Measurements from ENCODE around the gene PRRT1. TPM values are rescaled to one million over a fixed set of nuclear protein-coding genes. Genes with fewer than 3 reads are reported as not detected.

PRRT1 gene
- total and polyA plus RNA-seq, 3 donors from 2014 or later = 4.2 to 6.2 (median 6.1) TPM

DNA sequence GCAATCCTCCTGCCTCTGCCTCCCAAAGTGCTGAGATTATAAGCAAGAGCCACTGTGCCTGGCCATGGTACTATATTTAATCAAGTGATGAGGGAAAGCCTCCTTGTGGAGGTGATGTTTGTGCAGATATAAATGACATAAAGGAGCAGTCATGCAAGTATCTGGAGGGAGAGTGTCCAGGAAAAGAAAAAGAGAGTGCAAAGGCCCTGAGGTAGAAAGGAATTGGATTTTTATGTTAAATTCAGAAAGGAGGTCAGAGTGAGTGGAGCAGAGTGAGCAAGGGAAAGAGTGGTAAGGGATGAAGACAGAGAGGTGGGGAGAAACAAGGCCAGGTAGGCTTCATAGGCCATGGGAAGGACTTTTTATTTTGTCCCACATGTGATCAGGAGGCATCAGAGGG lies 14.3 kb downstream of the PRRT1 start:
- intact Hi-C loops (cut with DNase I; ENCODE audit: low total_unique reads) = no loop called here

DNA sequence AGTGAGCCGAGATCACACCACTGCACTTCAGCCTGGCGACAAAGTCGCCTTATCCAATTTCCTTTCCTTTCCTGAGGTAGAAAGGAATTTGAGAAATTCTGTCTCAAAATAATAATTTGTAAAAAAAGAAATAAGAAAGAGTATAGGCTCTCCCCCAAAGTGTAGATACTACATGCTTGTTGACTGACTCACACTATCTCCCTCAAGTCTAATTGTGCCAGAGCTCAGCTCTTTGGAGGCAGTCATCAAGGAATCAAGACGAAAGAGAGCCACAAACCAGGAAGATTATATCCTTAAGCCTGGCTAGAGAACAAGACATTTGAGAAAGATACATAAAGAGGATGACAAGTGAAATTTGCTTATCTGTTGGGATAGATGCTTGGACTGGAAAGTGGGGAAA lies 18.0 kb downstream of the PRRT1 start:
- Histone ChIP-seq H3K27me3 (no peaks in the 10 kb centered on the region), H3K27ac (no peak overlapping the region), H3K4me3 (no peak overlapping the region), H3K36me3 (ENCODE audit: low read depth, missing control alignments) (no peaks in the 10 kb centered on the region), H3K9me3 (no peaks in the 10 kb centered on the region), H3K4me1 (peaks cover 8% of the 10 kb centered on the region)
- DNase-seq = no peak
- WGBS, 2 donors = 78 to 90% methylated on average over 4 of the region's 4 CpGs
- TF ChIP-seq, protein P1, sequence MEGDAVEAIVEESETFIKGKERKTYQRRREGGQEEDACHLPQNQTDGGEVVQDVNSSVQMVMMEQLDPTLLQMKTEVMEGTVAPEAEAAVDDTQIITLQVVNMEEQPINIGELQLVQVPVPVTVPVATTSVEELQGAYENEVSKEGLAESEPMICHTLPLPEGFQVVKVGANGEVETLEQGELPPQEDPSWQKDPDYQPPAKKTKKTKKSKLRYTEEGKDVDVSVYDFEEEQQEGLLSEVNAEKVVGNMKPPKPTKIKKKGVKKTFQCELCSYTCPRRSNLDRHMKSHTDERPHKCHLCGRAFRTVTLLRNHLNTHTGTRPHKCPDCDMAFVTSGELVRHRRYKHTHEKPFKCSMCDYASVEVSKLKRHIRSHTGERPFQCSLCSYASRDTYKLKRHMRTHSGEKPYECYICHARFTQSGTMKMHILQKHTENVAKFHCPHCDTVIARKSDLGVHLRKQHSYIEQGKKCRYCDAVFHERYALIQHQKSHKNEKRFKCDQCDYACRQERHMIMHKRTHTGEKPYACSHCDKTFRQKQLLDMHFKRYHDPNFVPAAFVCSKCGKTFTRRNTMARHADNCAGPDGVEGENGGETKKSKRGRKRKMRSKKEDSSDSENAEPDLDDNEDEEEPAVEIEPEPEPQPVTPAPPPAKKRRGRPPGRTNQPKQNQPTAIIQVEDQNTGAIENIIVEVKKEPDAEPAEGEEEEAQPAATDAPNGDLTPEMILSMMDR (IDR thresholded peaks at IDR 0.05) = no peak
- no peak for TF ChIP-seq POLR2A (IDR thresholded peaks at IDR 0.05)
- intact Hi-C loops (cut with DNase I; ENCODE audit: low total_unique reads) = no loop called here

More for the DNA sequence above, 14.3 kb downstream of the PRRT1 start:
- H3K27ac ChIP-seq = no peak overlapping the region
- TF ChIP-seq, protein P1 (IDR thresholded peaks at IDR 0.05) = no peak
- TF ChIP-seq POLR2A (IDR thresholded peaks at IDR 0.05) = no peak
- no peak overlapping the region for H3K4me3 ChIP-seq
- H3K27me3 ChIP-seq = no peaks in the 10 kb centered on the region
- H3K36me3 ChIP-seq (ENCODE audit: low read depth, missing control alignments) = no peaks in the 10 kb centered on the region
- H3K4me1 ChIP-seq = peaks cover 14% of the 10 kb centered on the region
- no peaks in the 10 kb centered on the region for H3K9me3 ChIP-seq
- no peak for DNase-seq

DNA sequence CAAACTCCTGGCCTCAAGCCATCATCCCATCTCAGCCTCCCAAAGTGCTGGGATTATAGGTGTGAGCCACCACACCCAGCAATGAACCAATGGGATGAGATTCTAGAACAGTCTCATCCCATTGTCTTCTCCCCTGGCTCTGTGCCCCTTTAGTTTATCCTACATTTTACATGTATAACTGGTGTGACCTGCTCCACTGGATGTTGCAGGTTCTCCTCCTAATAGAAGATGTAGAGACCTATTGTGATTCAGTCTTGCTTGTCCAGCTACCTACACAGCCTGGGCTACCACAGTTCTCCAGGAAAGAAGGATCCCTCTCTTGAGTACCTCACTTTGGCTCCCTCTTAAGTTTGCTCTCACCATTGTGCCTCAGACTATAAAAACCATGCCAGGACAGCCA lies 19.6 kb downstream of the PRRT1 start:
- Histone ChIP-seq H3K27me3 (no peaks in the 10 kb centered on the region), H3K36me3 (ENCODE audit: low read depth, missing control alignments) (no peaks in the 10 kb centered on the region), H3K4me3 (no peak overlapping the region), H3K9me3 (no peaks in the 10 kb centered on the region), H3K4me1 (peaks cover 16% of the 10 kb centered on the region), H3K27ac (no peak overlapping the region)
- intact Hi-C loops (cut with DNase I; ENCODE audit: low total_unique reads) = no loop called here
- TF ChIP-seq POLR2A (IDR thresholded peaks at IDR 0.05) = no peak
- TF ChIP-seq, protein P1 (IDR thresholded peaks at IDR 0.05) = no peak
- DNase-seq = no peak

DNA sequence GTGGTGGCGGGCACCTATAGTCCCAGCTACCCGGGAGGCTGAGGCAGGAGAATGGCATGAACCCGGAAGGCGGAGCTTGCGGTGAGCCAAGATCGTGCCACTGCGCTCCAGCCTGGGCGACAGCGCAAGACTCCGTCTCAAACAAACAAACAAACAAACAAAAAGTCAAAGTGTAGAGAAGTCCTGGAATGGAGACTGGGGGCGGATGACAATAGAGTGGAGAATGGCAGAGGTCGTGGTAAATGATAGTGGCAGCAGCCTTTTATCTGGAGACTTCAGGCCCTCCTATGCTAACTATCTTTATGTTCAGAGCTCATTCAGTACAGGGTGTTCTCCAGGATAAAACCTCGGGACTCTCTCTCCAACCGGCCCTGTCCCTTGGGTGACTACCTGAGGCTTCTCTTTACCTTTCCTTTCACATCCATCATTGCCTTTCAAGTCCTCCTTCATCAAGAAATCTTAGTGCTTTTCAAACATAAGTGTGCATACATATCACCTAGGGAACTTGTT lies 20.2 kb downstream of the PRRT1 start:
- Histone ChIP-seq H3K4me3 (no peak overlapping the region), H3K27ac (no peak overlapping the region), H3K27me3 (no peaks in the 10 kb centered on the region), H3K36me3 (ENCODE audit: low read depth, missing control alignments) (no peaks in the 10 kb centered on the region), H3K9me3 (no peaks in the 10 kb centered on the region), H3K4me1 (peaks cover 20% of the 10 kb centered on the region)
- intact Hi-C loops (cut with DNase I; ENCODE audit: low total_unique reads) = no loop called here
- TF ChIP-seq, protein P1 (IDR thresholded peaks at IDR 0.05) = no peak
- TF ChIP-seq POLR2A (IDR thresholded peaks at IDR 0.05) = no peak
- 56 to 59% methylated on average over 14 of the region's 14 CpGs for WGBS, 2 donors
- no peak for DNase-seq
